ENCODE measurements around the gene OSBPL10.

The OSBPL10 gene

DNA sequence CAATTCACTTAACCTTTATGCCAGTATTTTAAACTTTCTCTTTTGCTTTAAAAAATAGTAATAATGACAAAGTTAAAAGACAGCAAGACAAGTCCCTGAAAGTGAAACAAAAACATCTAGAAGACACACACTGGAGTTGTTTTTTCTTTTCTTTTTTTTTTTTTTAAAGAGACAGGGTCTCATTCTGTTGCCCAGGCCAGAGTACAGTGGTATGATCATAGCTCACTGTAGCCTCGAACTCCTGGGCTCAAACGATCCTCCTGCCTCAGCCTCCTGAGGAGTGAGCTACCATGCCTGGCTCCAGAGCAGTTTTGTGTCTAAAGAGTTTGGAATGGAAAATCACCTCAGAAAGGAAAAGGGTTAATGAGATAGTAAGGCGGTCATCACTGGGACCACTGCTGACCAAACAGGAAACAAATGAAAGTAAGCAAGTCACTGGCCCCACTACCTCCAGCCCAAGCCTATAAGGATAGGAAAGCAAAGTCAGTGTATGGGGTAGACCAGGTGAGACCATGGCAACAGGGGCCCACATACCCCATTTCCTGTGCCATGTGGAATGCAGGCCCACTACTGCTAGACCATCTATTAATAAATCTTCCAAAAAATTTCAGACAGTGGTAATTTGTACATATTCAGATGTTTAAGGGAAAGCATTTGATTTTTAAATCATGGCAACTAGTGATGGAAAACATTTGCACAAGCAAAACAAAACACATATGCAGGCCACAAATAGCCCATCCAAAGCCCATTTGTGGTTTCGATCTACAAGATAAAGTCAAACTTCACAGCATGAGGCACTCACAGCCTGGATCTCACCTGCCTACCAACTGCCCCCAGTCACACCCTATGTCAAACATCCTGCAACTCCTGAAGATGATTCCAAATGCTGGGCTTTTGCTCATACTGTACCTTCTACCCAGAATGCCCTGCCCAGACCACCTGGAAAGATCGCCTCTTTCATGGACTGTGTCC is 62.6 kb downstream of the OSBPL10 start:
- no peak for DNase-seq

GRCh38 chr3:31917303-31918005 is 63.6 kb downstream of the OSBPL10 start:
- no peak for DNase-seq

DNA sequence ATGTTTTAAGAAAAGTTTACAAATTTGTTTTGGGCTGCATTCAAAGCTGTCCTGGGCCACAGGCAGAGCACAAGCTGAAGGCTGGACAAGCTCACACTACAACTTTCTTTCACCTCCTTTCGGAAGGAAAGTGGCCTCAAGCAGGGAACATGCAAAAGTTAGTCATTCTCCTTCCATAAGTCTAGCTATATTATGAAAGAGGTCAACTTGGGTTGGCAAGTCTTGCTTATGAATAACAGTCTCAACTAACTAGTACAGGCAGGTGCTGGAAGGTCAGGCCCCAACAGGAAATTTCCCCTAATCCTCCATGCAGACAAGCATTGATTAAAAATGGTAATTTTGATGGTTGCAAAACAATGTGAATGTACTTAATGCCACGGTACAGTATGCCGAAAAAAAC is 69.4 kb downstream of the OSBPL10 start:
- no peak for DNase-seq

GRCh38 chr3:31911124-31911523 is 69.9 kb downstream of the OSBPL10 start:
- DNase-seq, result no peak

- no peak for DNase-seq
Measured at GRCh38 chr3:31909455-31909854, 71.6 kb downstream of the OSBPL10 start.

DNA sequence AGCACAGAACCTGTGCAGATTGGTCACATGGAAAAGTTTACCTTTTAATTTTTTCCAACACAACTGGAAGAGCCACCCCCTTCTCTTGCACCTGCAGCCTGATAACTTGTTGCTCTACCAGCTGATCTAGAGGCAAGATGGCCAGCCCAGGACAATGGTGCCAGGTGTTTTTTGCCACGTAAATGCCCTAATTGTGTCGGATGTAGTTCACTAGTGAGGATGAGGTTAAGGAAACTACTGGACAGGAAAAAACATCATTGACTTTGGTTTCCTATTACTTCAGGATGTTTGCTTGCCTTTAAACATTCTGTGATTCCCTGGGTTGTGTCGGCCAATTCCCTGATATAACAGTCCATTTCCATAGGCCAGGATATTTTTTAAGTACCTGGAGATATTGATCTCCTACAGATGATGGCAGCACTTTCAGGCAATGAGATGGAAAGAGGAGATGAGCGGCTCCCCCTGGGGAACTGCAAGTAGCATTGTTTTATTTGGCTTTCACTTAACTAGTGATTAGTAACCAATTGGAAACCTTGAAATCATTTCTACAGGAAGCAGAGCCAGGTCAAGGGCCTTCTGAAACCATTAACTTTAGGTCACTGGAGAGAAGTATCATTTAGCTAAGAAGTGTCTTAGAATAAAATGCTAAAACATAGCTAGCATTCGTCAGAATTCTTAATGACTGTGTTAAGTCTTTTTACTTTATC is 72.5 kb downstream of the OSBPL10 start:
- DNase-seq, result no peak

DNA sequence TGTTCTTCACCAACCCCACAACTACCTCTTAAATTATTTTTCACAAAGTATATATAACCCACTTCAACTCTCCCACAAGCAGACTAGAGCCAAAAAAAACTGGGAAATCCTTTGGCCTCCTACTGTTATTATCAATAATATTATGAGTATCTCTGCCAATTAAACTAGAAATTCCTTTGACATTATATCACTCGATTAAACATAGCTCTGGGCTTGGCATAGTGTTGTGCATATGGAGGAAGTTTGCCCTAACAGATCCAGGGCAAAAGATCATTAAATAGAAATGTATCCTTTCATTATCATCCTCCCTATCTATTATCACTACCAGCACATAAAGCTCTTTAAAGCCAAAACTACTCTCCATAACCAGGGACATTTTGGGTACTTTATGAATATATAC is 74.9 kb downstream of the OSBPL10 start:
- no peak for DNase-seq

DNA sequence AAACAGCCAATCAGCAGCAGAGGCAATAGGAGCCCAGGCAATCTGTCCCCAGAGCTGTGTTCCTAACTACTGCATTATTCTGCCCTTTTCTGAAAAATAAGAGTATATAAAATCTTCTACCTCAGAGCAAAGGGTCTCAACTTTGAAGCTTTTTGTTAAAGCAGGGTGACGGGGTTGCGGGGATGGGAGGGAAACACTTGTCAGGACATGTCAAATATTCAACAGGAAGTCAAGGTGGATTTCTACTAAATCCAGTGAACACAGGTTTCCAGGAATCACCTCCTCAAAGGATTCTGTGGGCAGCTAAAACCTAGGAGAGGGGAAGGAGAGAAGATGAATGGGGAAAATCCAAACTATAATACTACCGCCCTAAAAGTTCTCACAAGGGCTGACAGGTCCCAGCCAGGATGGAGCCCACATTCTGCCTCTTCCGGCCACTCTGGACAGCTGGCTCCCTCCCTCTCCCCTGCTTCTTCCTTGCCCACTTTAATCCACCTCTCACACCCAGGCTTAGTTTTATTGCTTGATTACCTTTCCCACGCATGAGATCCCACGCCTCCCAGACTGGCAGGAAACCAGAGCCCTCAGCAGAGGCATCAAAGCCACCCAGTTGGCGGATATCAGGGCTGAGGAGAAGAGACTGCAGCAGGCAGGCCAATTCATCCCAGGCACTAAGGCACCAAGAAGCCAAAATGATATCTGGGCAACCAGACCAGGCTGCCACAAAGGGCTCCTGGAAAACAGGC is 77.2 kb downstream of the OSBPL10 start:
- DNase-seq, result no peak

DNA sequence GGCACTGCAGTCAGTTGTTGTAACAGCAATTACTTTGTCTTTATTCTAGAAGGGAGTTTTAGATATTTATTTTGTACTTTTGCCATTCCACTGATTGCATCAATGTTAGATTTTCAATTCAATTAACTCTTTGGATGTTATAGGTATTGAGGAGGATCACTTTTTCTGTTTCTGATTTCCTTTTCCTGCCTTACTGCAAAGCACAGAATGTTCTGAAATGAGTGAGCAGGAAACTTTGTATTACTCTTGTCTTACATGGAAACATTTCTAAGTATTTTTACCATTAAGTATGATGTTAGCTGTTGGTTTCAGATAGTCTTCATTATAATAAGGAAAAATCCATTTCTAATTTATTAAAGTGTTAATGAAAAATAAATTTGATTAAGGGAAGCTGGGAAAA is 80.5 kb downstream of the OSBPL10 start:
- no peak for DNase-seq

DNA sequence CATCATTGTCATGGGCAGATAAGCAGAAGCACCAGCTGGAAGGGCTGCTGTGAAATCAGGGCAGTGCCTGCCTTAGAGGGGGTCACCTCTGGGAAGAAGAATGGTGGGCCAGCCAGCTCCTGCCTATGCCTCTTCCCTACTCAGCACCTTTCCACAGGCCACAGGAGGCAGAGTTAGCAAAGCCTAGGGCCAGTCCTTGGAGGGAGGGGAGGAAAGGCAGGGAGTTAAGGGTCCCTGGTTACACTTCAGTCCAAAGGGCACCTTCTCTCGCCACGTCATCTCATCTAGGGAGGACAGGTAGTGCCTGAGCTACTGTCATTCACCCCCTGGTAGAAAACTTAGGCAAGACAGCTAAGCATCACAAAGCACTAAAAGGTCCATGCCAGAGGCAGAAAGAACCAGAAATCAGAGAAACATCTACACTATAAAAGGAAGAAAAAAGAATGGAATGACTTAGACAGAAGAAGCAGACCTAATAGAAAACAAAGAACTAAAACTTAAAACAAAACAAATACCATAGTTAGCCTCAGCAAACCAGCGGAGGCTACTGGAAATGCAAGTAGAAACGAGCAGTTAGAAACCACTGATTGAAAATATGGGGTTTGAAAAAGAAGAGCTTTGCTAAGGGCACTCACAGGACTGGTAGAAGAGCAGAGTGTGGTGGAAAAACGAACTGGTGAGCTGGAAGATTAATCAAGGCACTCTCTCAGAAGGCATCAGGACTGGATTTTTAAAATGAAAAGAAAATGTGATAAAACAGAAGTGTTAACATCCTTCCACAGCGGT is 84.2 kb downstream of the OSBPL10 start:
- DNase-seq, result no peak

- DNase-seq, result no peak
Measured at GRCh38 chr3:31896026-31896425, 85.0 kb downstream of the OSBPL10 start.

DNA sequence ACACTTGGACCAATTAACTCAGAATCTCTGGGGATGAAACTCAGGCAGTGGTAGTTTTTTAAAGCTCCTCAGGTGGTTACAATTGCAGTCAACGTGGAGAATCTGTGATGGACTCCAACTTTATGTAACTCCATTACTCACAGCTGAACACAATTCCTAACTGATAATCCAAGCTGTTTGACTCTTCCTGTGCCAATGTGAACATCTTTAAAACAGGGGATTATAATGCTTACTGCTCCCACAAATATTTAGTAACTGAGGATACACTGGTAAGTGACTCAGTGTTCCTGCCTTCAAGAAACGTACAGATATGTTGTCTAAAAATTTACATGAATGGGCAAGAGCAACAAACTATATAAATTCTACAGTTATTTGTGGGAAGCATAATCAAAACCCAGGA is 85.6 kb downstream of the OSBPL10 start:
- no peak for DNase-seq

- no peak for DNase-seq
Measured at GRCh38 chr3:31892916-31893573, 88.0 kb downstream of the OSBPL10 start.

DNA sequence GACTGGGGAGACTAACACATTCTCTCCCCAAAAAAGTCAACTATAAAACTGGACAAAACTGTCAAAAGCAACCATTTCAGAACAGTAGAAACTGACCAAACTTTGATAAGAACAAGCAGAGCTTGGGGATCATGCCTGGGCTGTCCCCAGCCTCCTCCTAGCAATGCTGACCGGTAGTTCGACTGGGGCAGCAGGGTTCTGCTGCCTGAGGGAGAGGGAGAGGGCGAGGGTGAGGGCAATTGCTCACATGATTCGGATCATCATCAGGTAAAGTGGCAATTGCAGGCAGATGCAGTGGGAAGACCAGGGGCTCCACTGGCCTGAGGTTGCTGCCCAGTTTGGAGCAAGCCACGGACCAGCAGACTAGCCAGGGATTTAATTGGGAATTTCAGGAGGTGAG is 88.6 kb downstream of the OSBPL10 start:
- DNase-seq, result no peak

- no peak for DNase-seq
Measured at GRCh38 chr3:31891876-31892455, 89.1 kb downstream of the OSBPL10 start.

- DNase-seq, result no peak
Measured at GRCh38 chr3:31890742-31891469, 90.2 kb downstream of the OSBPL10 start.

DNA sequence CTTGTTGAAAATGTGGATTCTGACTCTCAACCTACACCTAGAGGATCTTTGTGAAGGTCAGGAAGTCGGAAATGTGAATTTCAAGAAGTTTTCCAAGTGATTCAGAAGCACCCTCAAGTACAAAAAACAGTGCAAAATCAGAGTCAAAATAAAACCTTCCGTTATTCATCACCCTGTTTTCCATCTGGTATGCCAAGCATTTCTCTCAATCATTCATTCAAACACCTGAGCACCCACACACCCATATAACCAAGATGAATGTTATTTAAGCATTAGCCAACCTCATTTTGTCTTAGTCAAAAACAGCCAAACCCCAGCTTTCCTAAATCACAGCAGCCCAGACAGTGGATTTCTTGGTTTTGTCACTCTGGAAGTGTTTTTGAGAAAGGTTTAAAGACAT is 91.1 kb downstream of the OSBPL10 start:
- no peak for DNase-seq

GRCh38 chr3:31885235-31885634 is 95.8 kb downstream of the OSBPL10 start:
- DNase-seq, result no peak

DNA sequence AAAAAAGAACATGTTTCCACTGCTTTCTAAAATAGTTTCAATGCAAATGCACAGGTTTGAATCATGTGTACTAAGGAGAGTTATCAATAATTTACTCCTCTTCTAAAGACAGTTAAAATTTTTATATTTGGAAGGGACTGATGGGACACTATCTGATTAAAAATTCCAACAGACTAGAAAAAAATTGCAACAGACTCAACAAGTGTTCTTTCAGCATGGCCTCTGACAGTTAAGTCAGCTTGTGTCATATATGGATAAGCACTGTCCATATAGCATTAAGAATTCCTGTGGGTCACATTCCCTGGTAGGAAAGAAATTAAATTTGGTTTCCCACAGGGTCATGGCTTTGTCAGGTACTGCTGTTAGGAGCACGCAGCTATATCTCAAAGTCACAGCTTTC is 96.8 kb downstream of the OSBPL10 start:
- no peak for DNase-seq

GRCh38 chr3:31882895-31883294 is 98.2 kb downstream of the OSBPL10 start:
- DNase-seq, result no peak
